HEK293 (cell line): ENCODE results near the gene FA2H.

ENCODE experiments used
- RBAK ChIP-seq: fragments of 450-650 bp; formaldehyde crosslinking; IDR thresholded peaks from 2 replicates; pipeline ENCODE4 v1.5.1; 2016; ENCODE audit warnings: missing biosample characterization, missing genetic modification characterization
- ZNF140 ChIP-seq: fragments of 450-650 bp; formaldehyde crosslinking; IDR thresholded peaks from 2 replicates; pipeline ENCODE4 v1.5.1; 2016; ENCODE audit warnings: missing biosample characterization, missing genetic modification characterization
- TF ChIP-seq, protein P1 (sequence below): fragments of 450-650 bp; formaldehyde crosslinking; IDR thresholded peaks from 2 replicates; pipeline ENCODE4 v1.5.1; 2016; ENCODE audit warnings: missing biosample characterization, missing genetic modification characterization
- TF ChIP-seq, protein P2 (sequence below): fragments of 450-650 bp; formaldehyde crosslinking; IDR thresholded peaks from 2 replicates; pipeline ENCODE4 v1.5.1; 2016; ENCODE audit warnings: missing biosample characterization, missing genetic modification characterization

DNA sequence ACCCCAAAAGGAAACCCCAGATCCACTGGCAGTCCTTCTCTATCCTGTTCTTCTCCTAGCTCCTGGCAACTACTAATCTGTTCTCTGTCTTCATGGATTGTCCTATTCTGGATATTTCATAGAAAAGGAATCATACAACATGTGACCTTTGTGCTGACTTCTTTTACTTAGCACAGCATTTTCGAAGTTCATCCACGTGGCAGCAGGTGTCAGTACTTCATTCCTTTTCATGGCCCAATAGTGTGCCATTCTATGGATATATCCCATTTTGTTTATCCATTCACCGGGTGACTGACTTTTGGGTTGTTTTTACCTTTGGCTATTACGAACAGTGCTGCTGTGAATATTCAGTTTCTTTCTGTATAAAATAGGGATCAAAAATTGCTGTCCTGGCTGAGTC, 10.4 kb upstream of the FA2H start:
- TF ChIP-seq, protein P1, sequence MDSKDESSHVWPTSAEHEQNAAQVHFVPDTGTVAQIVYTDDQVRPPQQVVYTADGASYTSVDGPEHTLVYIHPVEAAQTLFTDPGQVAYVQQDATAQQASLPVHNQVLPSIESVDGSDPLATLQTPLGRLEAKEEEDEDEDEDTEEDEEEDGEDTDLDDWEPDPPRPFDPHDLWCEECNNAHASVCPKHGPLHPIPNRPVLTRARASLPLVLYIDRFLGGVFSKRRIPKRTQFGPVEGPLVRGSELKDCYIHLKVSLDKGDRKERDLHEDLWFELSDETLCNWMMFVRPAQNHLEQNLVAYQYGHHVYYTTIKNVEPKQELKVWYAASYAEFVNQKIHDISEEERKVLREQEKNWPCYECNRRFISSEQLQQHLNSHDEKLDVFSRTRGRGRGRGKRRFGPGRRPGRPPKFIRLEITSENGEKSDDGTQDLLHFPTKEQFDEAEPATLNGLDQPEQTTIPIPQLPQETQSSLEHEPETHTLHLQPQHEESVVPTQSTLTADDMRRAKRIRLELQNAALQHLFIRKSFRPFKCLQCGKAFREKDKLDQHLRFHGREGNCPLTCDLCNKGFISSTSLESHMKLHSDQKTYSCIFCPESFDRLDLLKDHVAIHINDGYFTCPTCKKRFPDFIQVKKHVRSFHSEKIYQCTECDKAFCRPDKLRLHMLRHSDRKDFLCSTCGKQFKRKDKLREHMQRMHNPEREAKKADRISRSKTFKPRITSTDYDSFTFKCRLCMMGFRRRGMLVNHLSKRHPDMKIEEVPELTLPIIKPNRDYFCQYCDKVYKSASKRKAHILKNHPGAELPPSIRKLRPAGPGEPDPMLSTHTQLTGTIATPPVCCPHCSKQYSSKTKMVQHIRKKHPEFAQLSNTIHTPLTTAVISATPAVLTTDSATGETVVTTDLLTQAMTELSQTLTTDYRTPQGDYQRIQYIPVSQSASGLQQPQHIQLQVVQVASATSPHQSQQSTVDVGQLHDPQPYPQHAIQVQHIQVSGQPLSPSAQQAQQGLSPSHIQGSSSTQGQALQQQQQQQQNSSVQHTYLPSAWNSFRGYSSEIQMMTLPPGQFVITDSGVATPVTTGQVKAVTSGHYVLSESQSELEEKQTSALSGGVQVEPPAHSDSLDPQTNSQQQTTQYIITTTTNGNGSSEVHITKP (tag by site-specific recombination): no peak
- no peak for TF ChIP-seq RBAK
- TF ChIP-seq ZNF140 (tag by site-specific recombination): no peak
- TF ChIP-seq, protein P2, sequence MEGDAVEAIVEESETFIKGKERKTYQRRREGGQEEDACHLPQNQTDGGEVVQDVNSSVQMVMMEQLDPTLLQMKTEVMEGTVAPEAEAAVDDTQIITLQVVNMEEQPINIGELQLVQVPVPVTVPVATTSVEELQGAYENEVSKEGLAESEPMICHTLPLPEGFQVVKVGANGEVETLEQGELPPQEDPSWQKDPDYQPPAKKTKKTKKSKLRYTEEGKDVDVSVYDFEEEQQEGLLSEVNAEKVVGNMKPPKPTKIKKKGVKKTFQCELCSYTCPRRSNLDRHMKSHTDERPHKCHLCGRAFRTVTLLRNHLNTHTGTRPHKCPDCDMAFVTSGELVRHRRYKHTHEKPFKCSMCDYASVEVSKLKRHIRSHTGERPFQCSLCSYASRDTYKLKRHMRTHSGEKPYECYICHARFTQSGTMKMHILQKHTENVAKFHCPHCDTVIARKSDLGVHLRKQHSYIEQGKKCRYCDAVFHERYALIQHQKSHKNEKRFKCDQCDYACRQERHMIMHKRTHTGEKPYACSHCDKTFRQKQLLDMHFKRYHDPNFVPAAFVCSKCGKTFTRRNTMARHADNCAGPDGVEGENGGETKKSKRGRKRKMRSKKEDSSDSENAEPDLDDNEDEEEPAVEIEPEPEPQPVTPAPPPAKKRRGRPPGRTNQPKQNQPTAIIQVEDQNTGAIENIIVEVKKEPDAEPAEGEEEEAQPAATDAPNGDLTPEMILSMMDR (tag by site-specific recombination): no peak
